Eye (tissue), 1 donor: ENCODE data around the gene BBOX1.
"Not testable (repeated sequence)": the region's sequence is repeated elsewhere in the genome, so short reads cannot be mapped to it uniquely, and the experiment has no call there.

Source experiments
- DNase-seq: peaks from one replicate; pipeline ENCODE4 v3.0.0-alpha.2; 2015

The BBOX1 gene

DNA sequence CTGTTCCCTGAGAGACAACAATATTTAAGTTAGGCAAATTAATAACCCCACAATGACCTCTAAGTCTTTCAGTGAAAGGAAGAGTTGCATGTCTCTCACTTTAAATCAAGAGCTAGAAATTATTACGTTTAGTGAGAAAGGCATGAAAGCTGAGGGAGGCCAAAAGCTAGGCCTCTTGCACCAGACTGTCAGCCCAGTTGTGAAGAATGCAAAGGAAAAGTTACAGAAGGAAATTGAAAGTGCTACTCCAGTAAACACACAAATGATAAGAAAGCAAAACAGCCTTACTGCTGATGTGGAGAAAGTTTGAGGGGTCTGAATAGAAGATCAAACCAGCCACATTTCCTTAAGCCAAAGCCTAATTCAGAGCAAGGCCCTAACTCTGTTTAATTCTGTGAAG lies 45.0 kb downstream of the BBOX1 start:
- DNase-seq: no peak

DNA sequence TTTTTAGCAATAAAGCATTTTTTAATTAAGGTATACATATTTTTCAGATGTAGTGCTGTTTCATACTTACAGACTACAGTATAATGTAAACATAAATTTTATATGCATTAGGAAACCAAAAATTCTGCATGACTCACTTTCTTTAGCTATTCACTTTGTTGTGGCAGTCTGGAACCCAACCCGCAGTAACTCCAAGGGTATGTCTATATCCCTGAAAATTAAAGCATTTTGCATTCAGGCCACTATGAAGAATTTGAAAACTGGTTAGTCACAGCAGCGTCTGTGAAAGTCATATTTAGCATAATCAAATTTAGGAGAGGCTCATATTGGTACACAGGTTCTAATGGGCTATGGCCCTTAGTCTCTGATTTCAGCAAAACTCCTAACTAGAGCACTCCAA lies 46.8 kb downstream of the BBOX1 start:
- DNase-seq: no peak

DNA sequence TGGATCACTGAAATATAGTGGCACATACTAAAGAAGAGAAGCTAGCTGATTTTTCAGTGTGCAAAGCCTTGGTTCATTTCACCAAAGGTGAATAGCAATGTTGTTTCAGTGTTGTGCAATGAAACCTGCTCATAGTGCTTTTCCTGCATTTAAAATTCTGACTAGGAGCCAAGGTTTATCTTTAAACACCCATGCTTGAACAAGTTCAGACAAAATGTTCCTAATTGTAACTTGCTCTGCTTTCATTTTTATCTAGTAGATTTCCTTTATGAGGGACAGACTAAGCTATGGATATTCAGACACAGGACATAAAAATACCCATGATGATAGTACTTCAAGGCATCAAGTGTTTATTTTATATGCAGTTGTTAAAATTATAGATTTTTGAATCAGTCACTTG lies 47.7 kb downstream of the BBOX1 start:
- DNase-seq: no peak

- no peak for DNase-seq
Measured at GRCh38 chr11:27089746-27090145, 49.1 kb downstream of the BBOX1 start.

GRCh38 chr11:27090357-27090948 lies 49.8 kb downstream of the BBOX1 start:
- not testable (repeated sequence) for DNase-seq

GRCh38 chr11:27094120-27094519 lies 53.5 kb downstream of the BBOX1 start:
- DNase-seq: no peak

- DNase-seq: no peak
Measured at GRCh38 chr11:27095059-27095458, 54.4 kb downstream of the BBOX1 start.

DNA sequence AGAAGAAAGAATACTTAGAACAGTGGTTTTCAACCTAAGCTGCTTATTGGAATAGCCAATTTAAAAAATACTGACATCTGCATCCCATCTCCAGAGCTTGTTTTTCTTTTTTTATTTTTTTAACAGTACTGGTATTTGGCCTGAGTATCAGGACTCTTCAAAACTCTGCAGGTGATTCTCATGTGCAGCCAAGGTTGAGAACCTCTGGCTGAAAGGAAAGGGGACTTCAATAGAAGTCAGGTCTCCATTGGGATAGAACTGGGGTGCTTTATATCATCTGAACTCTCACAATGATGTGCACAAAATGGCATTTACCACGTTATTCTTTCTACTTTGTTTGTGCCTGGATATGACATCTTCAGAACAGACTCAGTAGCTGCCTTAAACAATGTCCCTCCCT lies 55.3 kb downstream of the BBOX1 start:
- DNase-seq: no peak

GRCh38 chr11:27097551-27097950 lies 56.9 kb downstream of the BBOX1 start:
- DNase-seq: no peak

DNA sequence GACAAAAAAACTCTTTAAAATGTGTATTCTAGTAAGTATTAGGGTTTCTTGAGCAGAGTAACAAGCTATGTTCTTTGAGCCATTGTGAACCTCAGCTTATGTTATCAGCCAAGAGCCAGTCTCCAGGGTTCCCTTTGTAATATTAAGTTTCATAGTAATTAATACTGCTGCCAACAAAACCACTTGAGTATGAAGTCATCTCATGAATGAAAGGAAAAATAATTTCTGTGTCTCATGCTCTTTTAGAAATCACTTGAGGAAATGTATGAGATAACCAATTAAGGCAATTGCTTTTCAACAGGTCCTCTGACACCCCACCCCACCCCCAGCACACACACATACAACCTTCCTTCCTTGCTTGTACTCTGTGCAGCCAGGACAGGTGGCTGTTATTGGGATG lies 59.9 kb downstream of the BBOX1 start:
- DNase-seq: no peak

- no peak for DNase-seq
Measured at GRCh38 chr11:27107548-27107947, 66.9 kb downstream of the BBOX1 start.

DNA sequence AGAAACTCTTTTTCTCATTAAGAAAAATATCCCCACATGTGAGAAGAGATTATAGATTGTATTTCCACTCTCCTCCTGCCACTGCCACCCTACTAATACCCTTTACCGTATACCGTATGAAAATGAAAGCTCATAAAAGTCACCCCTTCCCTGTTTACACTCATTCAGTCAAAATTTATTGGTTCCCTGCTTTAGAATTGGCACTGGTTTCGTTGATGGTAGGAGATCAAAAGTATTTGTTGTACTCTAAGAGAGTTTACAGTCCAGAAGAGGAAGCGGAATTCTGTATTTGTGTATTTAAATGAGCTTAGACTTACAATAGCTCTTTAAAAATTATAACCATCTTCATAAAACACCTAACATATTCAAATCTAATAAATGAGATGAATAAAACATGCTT lies 68.2 kb downstream of the BBOX1 start:
- DNase-seq: no peak

GRCh38 chr11:27111896-27112295 lies 71.3 kb downstream of the BBOX1 start:
- no peak for DNase-seq

DNA sequence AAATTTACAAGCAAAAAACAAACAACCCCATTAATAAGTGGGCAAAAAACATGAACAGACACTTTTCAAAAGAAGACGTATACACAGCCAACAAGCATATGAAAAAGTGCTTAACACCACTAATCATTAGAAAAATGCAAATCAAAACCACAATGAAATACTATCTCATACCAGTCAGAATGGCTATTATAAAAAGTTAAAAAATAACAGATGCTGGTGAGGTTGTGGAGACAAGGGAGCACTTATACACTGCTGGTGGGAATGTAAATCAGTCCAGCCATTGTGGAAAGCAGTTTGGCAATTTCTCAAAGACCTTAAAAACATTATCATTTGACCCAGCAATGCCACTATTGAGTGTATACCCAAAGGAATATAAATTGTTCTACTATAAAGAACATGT lies 72.3 kb downstream of the BBOX1 start:
- no peak for DNase-seq

DNA sequence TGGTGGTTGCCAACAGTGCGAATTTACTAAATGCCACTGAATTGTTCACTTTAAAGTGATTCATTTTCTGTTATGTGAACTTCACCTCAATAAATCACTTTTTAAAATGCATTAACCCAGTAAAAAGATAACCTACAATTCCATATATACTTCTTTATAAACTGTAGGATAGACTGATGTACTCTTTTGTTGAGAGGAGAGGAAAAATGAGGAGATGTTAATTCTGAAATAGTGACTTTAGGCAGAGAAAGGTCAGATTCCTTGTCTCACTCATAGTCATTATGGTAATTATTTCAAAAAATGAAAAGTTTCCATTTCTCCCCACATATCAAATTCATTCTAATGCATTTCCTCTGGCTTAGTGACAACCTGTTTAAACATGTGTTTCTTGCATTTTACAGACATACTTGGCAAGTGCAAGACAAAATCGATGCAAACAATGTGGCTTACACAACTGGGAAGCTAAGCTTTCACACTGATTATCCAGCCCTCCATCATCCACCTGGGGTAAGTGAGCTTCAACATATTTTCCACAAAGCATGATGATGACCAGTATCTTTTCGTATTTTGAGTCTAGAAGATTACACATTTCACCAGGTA lies 74.5 kb downstream of the BBOX1 start:
- DNase-seq: no peak

- DNase-seq: no peak
Measured at GRCh38 chr11:27116684-27117083, 76.1 kb downstream of the BBOX1 start.

DNA sequence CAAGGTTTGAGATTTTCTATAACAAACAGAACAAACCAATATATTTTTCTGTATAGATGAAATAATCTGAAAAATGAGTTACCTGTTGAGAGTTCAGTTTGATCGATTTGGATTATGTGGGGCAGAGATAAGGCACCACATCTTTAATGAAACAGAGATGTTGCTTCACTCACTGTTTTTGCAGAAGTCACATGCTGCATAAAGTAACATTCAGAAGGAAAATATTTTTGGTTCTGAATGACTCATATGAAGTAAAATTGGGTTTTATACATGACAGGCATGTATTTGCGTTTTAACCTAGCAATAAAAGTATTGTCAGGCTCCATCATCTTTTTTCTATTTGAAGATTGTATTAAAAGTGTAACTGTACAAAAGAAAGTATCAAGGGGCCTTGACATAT lies 77.8 kb downstream of the BBOX1 start:
- DNase-seq: no peak

DNA sequence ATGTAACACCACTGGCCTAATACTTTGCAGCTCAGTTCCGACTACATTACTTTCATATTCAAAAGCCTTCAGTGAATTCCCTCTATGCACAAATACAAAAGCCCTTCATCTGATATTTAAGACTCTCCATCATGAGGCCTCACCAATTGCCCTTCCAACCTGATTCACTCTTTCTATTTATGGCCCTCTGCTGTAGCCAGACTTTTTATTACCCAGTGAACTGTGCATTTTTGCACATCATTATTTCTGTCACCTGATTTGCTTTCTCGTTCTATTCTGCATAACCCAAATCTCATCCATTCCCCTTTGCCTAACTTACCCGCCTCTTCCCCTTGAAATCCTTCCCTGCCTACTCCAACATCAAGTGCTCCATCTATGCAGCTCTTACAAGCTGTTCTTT lies 78.3 kb downstream of the BBOX1 start:
- peak; percentile 82 for DNase-seq

- no peak for DNase-seq
Measured at GRCh38 chr11:27119396-27119795, 78.8 kb downstream of the BBOX1 start.

- DNase-seq: no peak
Measured at GRCh38 chr11:27120211-27120610, 79.6 kb downstream of the BBOX1 start.

DNA sequence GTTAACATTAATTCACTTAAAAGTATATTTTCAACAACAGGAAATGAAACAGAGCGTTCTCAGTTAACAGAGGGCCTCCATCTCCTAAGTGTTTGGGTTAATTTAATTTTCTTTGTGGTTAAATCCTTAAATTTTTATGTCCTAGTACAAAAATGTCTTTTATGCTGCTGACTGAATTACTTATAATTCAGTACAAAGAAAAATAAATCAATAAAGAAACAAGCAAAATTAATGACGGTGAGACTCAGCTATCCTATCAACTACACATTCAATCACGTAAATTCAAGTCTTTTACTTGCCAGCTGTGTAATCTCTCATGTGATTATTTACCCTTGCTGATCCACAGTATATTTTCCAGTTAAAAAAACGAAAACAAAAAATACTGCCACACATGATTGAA lies 81.4 kb downstream of the BBOX1 start:
- DNase-seq: no peak

GRCh38 chr11:27124514-27125264 lies 84.1 kb downstream of the BBOX1 start:
- DNase-seq: no peak

DNA sequence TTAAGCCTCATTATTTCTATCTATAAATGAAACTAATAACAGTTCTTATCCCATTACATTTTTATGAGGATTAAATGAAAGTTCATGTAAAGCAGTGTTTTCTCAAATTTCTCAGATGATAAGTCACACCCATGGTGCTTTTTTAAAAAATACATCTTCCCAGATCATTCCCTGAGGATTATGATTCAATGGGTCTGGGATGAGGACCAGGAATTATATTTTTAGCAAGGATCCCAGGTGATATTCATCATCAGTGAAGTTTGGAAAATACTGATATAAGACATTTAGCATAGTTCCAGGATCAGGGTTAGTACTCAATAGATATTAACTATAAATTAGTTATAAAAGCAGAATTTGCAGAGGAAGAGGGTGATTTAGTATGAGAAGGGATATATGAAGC lies 89.1 kb downstream of the BBOX1 start:
- no peak for DNase-seq

GRCh38 chr11:27130806-27131205 lies 90.2 kb downstream of the BBOX1 start:
- DNase-seq: no peak

DNA sequence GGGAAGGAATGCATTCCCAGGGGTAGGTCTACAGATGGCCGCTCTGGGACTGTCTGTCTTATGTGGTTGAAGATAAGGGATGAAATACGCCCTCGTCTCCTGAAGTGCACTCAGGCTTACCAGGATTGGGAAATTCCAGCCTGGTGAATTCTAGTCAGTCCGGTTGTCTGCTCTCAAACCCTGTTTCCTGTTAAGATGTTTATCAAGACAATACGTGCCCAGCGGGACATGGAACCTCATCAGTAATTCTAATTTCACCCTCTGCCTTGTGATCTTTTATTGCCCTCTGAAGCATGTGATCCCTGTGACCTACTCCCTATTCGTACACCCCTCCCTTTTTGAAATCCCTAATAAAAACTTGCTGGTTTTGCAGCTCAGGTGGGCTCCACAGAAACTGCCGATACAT lies 95.3 kb downstream of the BBOX1 start:
- not testable (repeated sequence) for DNase-seq
